Lung (tissue), 12 donors: Measurements from ENCODE around the gene SRF. TPM values are rescaled to one million over a fixed set of nuclear protein-coding genes. Genes with fewer than 3 reads are reported as not detected.
A peak's percentile ranks its signal among the peaks of the same experiment; 100 is the strongest.

ENCODE experiments used
- ATAC-seq: fragments of 200-7000 bp; cut with Tn5 transposase; one replicate; pipeline ENCODE4 v1.9.1; 2020; ENCODE audit warnings: moderate number of reproducible peaks; ENCODE audit not compliant: insufficient read depth, low FRiP score
- DNase-seq, 3 donors: peaks; one replicate each; pipeline ENCODE4 v3.0.0-alpha.2; 2013 to 2017
- H3K27ac ChIP-seq, 2 donors: one replicate each; pipeline ENCODE4 v1.5.1; 2013; ENCODE audit warnings: mild to moderate bottlenecking in 2 of 2, moderate library complexity in 2 of 2, control low read depth in 1 of 2, inconsistent platforms in 1 of 2, low read depth in 1 of 2, low read length in 1 of 2
- H3K27me3 ChIP-seq, 3 donors: one replicate each; pipeline ENCODE4 v1.5.1; 2013; ENCODE audit warnings: low read length in 2 of 3; ENCODE audit not compliant: control insufficient read depth in 3 of 3, insufficient read depth in 3 of 3
- H3K36me3 ChIP-seq, 4 donors: one replicate each; pipeline ENCODE4 v1.5.1; 2013; ENCODE audit warnings: low read length in 4 of 4, mild to moderate bottlenecking in 1 of 4, moderate library complexity in 1 of 4; ENCODE audit not compliant: control insufficient read depth in 4 of 4, insufficient read depth in 4 of 4
- H3K4me1 ChIP-seq, 5 donors: one replicate each; pipeline ENCODE4 v1.5.1; 2013; ENCODE audit warnings: low read length in 5 of 5, mild to moderate bottlenecking in 2 of 5, moderate library complexity in 1 of 5; ENCODE audit not compliant: control insufficient read depth in 5 of 5, insufficient read depth in 5 of 5
- H3K4me3 ChIP-seq: one replicate; pipeline ENCODE4 v1.5.1; 2013; ENCODE audit warnings: mild to moderate bottlenecking, control low read depth, moderate library complexity
- H3K9ac ChIP-seq, 2 donors: one replicate each; pipeline ENCODE4 v1.5.1; 2013; ENCODE audit warnings: low read length in 2 of 2, control low read depth in 1 of 2; ENCODE audit not compliant: insufficient read depth in 1 of 2
- H3K9me3 ChIP-seq, 4 donors: one replicate each; pipeline ENCODE4 v1.5.1; 2013; ENCODE audit warnings: low read length in 3 of 4, mild to moderate bottlenecking in 1 of 4, moderate library complexity in 1 of 4; ENCODE audit not compliant: control insufficient read depth in 4 of 4, insufficient read depth in 3 of 4
- WGBS, 2 donors: extraction: QIAGEN DNeasy Blood & Tissue Kit; methylation state at CpG; one replicate each; pipeline ENCODE4 v1.1.7; 2013; 5-methylcytosine and 5-hydroxymethylcytosine counted together
- polyA plus RNA-seq, 2 donors: library from polyadenylated mRNA; stranded (reverse); fragments of 200-250 nt; gene quantifications; one replicate each; pipeline ENCODE4 v1.2.1, GENCODE V29; 2013
- total RNA-seq, 2 donors: library from RNA; depleted of rRNA in 1 of 2; stranded (reverse); fragments of >200 nt in 1 of 2; gene quantifications; one replicate each; pipeline ENCODE4 v1.2.1, GENCODE V29; 2014 to 2021
- TF ChIP-seq, protein P1 (sequence below): IDR thresholded peaks from 2 replicates; pipeline ENCODE4 v1.5.1; 2012; ENCODE audit warnings: mild to moderate bottlenecking; ENCODE audit errors: control extremely low read depth, extremely low read depth
- donor health status: control.
- donor health status: control.
- donor health status: Bipolar disorder and iron deficiency.
- donor health status: healthy.
- donor health status: DM: yes; HTN: yes; CAD: no.

Gene SRF
- total and polyA plus RNA-seq, 4 donors = 12.7 to 42.0 (median 29.0) TPM

DNA sequence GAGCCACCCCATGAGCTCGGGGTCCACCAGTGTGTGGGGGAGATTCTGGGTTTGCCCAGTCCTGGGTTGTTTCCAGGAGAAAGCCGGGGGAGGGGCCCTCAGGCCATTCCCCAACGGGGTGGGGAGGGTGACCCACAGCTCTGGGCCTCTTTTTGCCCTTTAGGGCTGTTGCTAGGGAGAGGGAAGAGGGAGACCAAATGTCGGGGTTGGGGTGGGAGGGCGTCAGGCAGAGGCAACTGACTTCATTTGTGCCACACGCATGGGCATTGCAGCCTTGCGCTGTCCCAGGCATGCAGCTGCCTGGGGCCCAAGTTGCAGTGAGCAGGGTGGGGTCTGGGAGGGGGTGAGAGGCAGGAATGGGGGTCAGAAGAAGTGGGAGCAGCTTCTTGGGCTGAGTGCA lies 9.0 kb downstream of the SRF start:
- Histone ChIP-seq H3K36me3 (peaks cover 20 to 37% (median 31%) of the 10 kb centered on the region in 4 donors), H3K9me3 (no peaks in the 10 kb centered on the region), H3K4me3 (no peak overlapping the region), H3K9ac (no peak overlapping the region), H3K27ac (no peak overlapping the region), H3K4me1 (peaks cover 0 to 15% (median 4%) of the 10 kb centered on the region in 5 donors), H3K27me3 (no peaks in the 10 kb centered on the region)
- no peak for DNase-seq
- ATAC-seq = no peak
- TF ChIP-seq, protein P1, sequence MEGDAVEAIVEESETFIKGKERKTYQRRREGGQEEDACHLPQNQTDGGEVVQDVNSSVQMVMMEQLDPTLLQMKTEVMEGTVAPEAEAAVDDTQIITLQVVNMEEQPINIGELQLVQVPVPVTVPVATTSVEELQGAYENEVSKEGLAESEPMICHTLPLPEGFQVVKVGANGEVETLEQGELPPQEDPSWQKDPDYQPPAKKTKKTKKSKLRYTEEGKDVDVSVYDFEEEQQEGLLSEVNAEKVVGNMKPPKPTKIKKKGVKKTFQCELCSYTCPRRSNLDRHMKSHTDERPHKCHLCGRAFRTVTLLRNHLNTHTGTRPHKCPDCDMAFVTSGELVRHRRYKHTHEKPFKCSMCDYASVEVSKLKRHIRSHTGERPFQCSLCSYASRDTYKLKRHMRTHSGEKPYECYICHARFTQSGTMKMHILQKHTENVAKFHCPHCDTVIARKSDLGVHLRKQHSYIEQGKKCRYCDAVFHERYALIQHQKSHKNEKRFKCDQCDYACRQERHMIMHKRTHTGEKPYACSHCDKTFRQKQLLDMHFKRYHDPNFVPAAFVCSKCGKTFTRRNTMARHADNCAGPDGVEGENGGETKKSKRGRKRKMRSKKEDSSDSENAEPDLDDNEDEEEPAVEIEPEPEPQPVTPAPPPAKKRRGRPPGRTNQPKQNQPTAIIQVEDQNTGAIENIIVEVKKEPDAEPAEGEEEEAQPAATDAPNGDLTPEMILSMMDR = no peak
- WGBS, 2 donors = 83 to 96% methylated on average over 6 to 7 of the region's 7 CpGs

DNA sequence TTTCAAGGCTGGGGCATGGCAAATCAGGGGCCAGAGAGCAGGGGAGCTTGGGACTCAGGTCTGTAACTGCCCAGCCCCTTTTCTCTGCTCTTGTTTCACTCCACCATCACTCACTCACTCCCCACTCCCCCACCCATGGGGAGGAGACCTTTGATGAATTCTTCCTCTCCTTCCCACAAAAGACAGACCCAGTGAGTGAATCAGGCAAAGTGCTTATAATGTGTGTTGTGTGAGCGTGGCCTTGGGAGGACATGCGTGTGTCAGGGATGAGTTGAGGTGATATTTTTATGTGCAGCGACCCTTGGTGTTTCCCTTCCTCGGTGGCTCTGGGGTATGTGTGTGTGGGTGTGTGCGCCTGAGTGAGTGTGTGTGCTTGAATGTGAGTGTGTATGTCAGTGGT lies 9.9 kb downstream of the SRF start:
- no peak for ATAC-seq
- Histone ChIP-seq H3K4me3 (no peak overlapping the region), H3K4me1 (peaks cover 0 to 14% (median 4%) of the 10 kb centered on the region in 5 donors), H3K27me3 (no peaks in the 10 kb centered on the region), H3K9ac (no peak overlapping the region), H3K9me3 (no peaks in the 10 kb centered on the region), H3K27ac (peak overlapping the region in 1 of 2 donors; percentile 15), H3K36me3 (peaks cover 22 to 33% (median 27%) of the 10 kb centered on the region in 4 donors)
- 76 to 80% methylated on average over 5 of the region's 5 CpGs for WGBS, 2 donors
- TF ChIP-seq, protein P1 = no peak
- DNase-seq = no peak

DNA sequence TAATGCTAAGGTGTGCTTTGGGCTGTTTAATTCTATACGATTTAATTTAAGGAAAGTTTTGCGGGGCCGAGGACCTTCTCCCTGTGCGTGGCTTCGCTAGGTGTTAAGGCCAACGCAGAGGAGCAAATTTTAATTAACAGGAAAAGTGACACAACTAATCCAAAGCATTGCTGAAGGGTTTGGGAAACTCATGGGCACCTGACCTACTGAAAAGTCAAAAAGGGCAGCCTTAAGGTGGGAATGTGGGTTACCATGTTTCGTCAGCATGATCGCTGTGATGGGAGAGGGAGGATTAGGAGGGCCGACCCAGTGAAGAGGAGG lies 10.5 kb downstream of the SRF start:
- peaks cover 0 to 14% (median 4%) of the 10 kb centered on the region in 5 donors for H3K4me1 ChIP-seq
- peaks cover 17 to 32% (median 26%) of the 10 kb centered on the region in 4 donors for H3K36me3 ChIP-seq
- H3K27ac ChIP-seq = peak overlapping the region; percentile 47 to 69
- 48 to 50% methylated on average over 9 of the region's 9 CpGs for WGBS, 2 donors
- TF ChIP-seq, protein P1 = no peak
- H3K4me3 ChIP-seq = peak overlapping the region; percentile 63
- no peaks in the 10 kb centered on the region for H3K27me3 ChIP-seq
- H3K9me3 ChIP-seq = no peaks in the 10 kb centered on the region
- H3K9ac ChIP-seq = peak overlapping the region in 1 of 2 donors; percentile 43
- no peak for ATAC-seq
- no peak for DNase-seq
